A549 (cell line): ENCODE measurements around the gene RPL23. TPM values are rescaled to one million over a fixed set of nuclear protein-coding genes. Genes with fewer than 3 reads are reported as not detected.
A peak's percentile ranks its signal among the peaks of the same experiment; 100 is the strongest.

Experiments
- CBX2 ChIP-seq: fragments of 200-600 bp; sonication (generic); IDR thresholded peaks from 2 replicates; pipeline ENCODE4 v1.6.1; 2016; ENCODE audit warnings: low read depth, mild to moderate bottlenecking, borderline replicate concordance
- CBX8 ChIP-seq: fragments of 200-600 bp; sonication (generic); IDR thresholded peaks from 2 replicates; pipeline ENCODE4 v1.6.1; 2016
- CHD2 ChIP-seq: fragments of 150-350 bp; IDR thresholded peaks from 2 replicates; pipeline ENCODE4 v1.6.1; 2014; ENCODE audit warnings: low read length; ENCODE audit not compliant: partially characterized antibody
- CHD4 ChIP-seq: fragments of 200-600 bp; sonication (generic); IDR thresholded peaks from 2 replicates; pipeline ENCODE4 v1.6.1; 2016; ENCODE audit warnings: antibody characterized with exemption, mild to moderate bottlenecking, borderline replicate concordance
- EHF ChIP-seq: fragments of 250-450 bp; sonication (Bioruptor Pico); IDR thresholded peaks from 2 replicates; pipeline ENCODE4 v1.5.0; 2020; ENCODE audit warnings: mild to moderate bottlenecking
- EP300 ChIP-seq, 2 experiments: fragments of >200 bp; sonication (Bioruptor Twin); formaldehyde crosslinking; IDR thresholded peaks; 2 replicates in 1 of 2; 3 replicates in 1 of 2; pipeline ENCODE4 v1.6.1; 2016 to 2017
- FOSB ChIP-seq: fragments of 250-450 bp; sonication (Bioruptor Pico); IDR thresholded peaks from 2 replicates; pipeline ENCODE4 v1.5.0; 2020; ENCODE audit warnings: mild to moderate bottlenecking, moderate library complexity
- FOXS1 ChIP-seq: fragments of 250-450 bp; sonication (Bioruptor Pico); IDR thresholded peaks from 2 replicates; pipeline ENCODE4 v1.5.0; 2020; ENCODE audit warnings: mild to moderate bottlenecking, moderate library complexity
- HES2 ChIP-seq: fragments of >200 bp; sonication (Bioruptor Twin); formaldehyde crosslinking; IDR thresholded peaks from 2 replicates; pipeline ENCODE4 v1.6.1; 2016
- HOXA7 ChIP-seq: fragments of 250-450 bp; sonication (Bioruptor Pico); IDR thresholded peaks from 2 replicates; pipeline ENCODE4 v1.5.0; 2020; ENCODE audit warnings: mild to moderate bottlenecking, moderate library complexity
- HOXB13 ChIP-seq: fragments of 250-450 bp; sonication (Bioruptor Pico); IDR thresholded peaks from 2 replicates; pipeline ENCODE4 v1.5.0; 2020; ENCODE audit warnings: low read depth, mild to moderate bottlenecking, moderate library complexity
- HOXB5 ChIP-seq: fragments of 250-450 bp; sonication (Bioruptor Pico); IDR thresholded peaks from 2 replicates; pipeline ENCODE4 v1.5.0; 2020; ENCODE audit warnings: mild to moderate bottlenecking, moderate library complexity
- JUN ChIP-seq, 2 experiments: fragments of >200 bp; sonication (Bioruptor Twin); formaldehyde crosslinking; IDR thresholded peaks; 2 replicates in 1 of 2; 3 replicates in 1 of 2; pipeline ENCODE4 v1.6.1; 2016 to 2017
- JUNB ChIP-seq: fragments of >200 bp; sonication (Bioruptor Twin); formaldehyde crosslinking; IDR thresholded peaks from 2 replicates; pipeline ENCODE4 v1.6.1; 2016
- KDM1A ChIP-seq: fragments of 200-600 bp; sonication (generic); IDR thresholded peaks from 2 replicates; pipeline ENCODE4 v1.6.1; 2016; ENCODE audit warnings: low read depth, mild to moderate bottlenecking
- KDM5A ChIP-seq: fragments of 200-600 bp; sonication (generic); IDR thresholded peaks from 2 replicates; pipeline ENCODE4 v1.6.1; 2016; ENCODE audit warnings: antibody characterized with exemption, mild to moderate bottlenecking
- MAFK ChIP-seq: fragments of 450-650 bp; IDR thresholded peaks from 2 replicates; pipeline ENCODE4 v1.6.1; 2014; ENCODE audit not compliant: partially characterized antibody
- MAZ ChIP-seq: fragments of 150-350 bp; IDR thresholded peaks from 2 replicates; pipeline ENCODE4 v1.6.1; 2014; ENCODE audit warnings: antibody characterized with exemption, low read depth, low read length, borderline replicate concordance
- MYC ChIP-seq: IDR thresholded peaks from 2 replicates; pipeline ENCODE4 v1.6.1; 2012; ENCODE audit warnings: mild to moderate bottlenecking, inconsistent platforms, low read length, improper control_type of control experiment, borderline replicate concordance
- PHF8 ChIP-seq: fragments of 200-600 bp; sonication (generic); IDR thresholded peaks from 2 replicates; pipeline ENCODE4 v1.6.1; 2016; ENCODE audit warnings: low read depth, mild to moderate bottlenecking, antibody characterized with exemption, moderate library complexity, borderline replicate concordance
- POLR2A ChIP-seq: IDR thresholded peaks from 2 replicates; pipeline ENCODE4 v1.6.1; 2012; ENCODE audit warnings: mild to moderate bottlenecking, low read length
- POLR2AphosphoS2 ChIP-seq: conservative IDR thresholded peaks from 2 replicates; pipeline ENCODE4 v1.6.1; 2012; ENCODE audit warnings: low read length, improper control_type of control experiment, inconsistent platforms
- RAD21 ChIP-seq, 2 experiments: fragments of >200 bp in 1 of 2; sonication (Bioruptor Twin) in 1 of 2; formaldehyde crosslinking in 1 of 2; IDR thresholded peaks in 1 of 2; conservative IDR thresholded peaks in 1 of 2; 2 replicates in 1 of 2; 3 replicates in 1 of 2; pipeline ENCODE4 v1.6.1; 2012 to 2018; ENCODE audit warnings: inconsistent platforms in 1 of 2
- RARB ChIP-seq: fragments of 250-450 bp; sonication (Bioruptor Pico); IDR thresholded peaks from 2 replicates; pipeline ENCODE4 v1.8.0; 2021; ENCODE audit warnings: mild to moderate bottlenecking, moderate library complexity
- RFX5 ChIP-seq: fragments of 450-650 bp; IDR thresholded peaks from 2 replicates; pipeline ENCODE4 v1.7.1; 2014; ENCODE audit warnings: antibody characterized with exemption, mild to moderate bottlenecking, moderate library complexity
- TP53 ChIP-seq: fragments of 250-450 bp; sonication (Bioruptor Pico); IDR thresholded peaks from 2 replicates; pipeline ENCODE4 v1.5.0; 2021; ENCODE audit warnings: mild to moderate bottlenecking, moderate library complexity
- polyA plus RNA-seq, 4 experiments: library from polyadenylated mRNA; depleted of rRNA in 3 of 4; stranded (reverse); fragments of >200 nt; fragmentation: RNase III in 1 of 4; extraction: RNeasy Plus Mini Kit Qiagen cat#74134 plus additional on column Dnase treatment in 1 of 4; gene quantifications; 2 replicates in 3 of 4; 3 replicates in 1 of 4; pipeline ENCODE4 v1.2.3, GENCODE V29; 2011 to 2017
- TF ChIP-seq, protein P1 (sequence below): fragments of 250-450 bp; sonication (Bioruptor Pico); IDR thresholded peaks from 2 replicates; pipeline ENCODE4 v1.5.0; 2021; ENCODE audit warnings: mild to moderate bottlenecking, moderate library complexity, borderline replicate concordance
- TF ChIP-seq, protein P2 (sequence below): fragments of 450-650 bp; IDR thresholded peaks from 2 replicates; pipeline ENCODE4 v1.6.1; 2014; ENCODE audit warnings: antibody characterized with exemption
- TF ChIP-seq, protein P3 (sequence below): IDR thresholded peaks from 2 replicates; pipeline ENCODE4 v1.6.1; 2012; ENCODE audit warnings: low read depth, borderline replicate concordance

The RPL23 gene
- polyA plus RNA-seq, 2 of the 4 experiments (the other 2 are of a cell fraction) = 2,715 to 2,969 TPM

GRCh38 chr17:38853292-38854219, at the start of gene RPL23 (continued):
- TF ChIP-seq KDM5A (peak; percentile 82; the same call in 1 of the 2 replicates), RFX5 (0 out of 2 replicates have a peak, but pooled peaks have one; percentile 49), HOXA7 (CRISPR knock-in tag) (peak; percentile 89), PHF8 (peak; percentile 76), MYC (peak; percentile 98), MAFK (no peak), POLR2A (peak; percentile 97), HOXB13 (no peak), CHD2 (peak; percentile 96), FOSB (CRISPR knock-in tag) (peak; percentile 16), JUN (IDR thresholded peaks at IDR 0.05) (peak; percentile 99 to 100), CBX2 (no peak), KDM1A (no peak), CHD4 (no peak), MAZ (peak; percentile 73; the same call in 1 of the 2 replicates), RAD21 (conservative IDR thresholded peaks at IDR 0.05 in 1 of 2, IDR thresholded peaks at IDR 0.05 in 1 of 2) (peak in 1 of 2 experiments; percentile 10; a peak in 1 of 5 replicates), HOXB5 (no peak; the same call in 1 of the 2 replicates), EP300 (IDR thresholded peaks at IDR 0.05) (no peak), JUNB (no peak), TP53 (CRISPR knock-in tag) (peak; percentile 8; the same call in 1 of the 2 replicates), HES2 (no peak), POLR2AphosphoS2 (no peak; the same call in 1 of the 2 replicates), FOXS1 (0 out of 2 replicates have a peak, but pooled peaks have one; percentile 15), RARB (CRISPR knock-in tag) (peak; percentile 56; the same call in 1 of the 2 replicates), CBX8 (no peak), EHF (peak; percentile 64; the same call in 1 of the 2 replicates)
- TF ChIP-seq, protein P1, sequence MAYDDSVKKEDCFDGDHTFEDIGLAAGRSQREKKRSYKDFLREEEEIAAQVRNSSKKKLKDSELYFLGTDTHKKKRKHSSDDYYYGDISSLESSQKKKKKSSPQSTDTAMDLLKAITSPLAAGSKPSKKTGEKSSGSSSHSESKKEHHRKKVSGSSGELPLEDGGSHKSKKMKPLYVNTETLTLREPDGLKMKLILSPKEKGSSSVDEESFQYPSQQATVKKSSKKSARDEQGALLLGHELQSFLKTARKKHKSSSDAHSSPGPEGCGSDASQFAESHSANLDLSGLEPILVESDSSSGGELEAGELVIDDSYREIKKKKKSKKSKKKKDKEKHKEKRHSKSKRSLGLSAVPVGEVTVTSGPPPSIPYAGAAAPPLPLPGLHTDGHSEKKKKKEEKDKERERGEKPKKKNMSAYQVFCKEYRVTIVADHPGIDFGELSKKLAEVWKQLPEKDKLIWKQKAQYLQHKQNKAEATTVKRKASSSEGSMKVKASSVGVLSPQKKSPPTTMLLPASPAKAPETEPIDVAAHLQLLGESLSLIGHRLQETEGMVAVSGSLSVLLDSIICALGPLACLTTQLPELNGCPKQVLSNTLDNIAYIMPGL (CRISPR knock-in tag) = peak; percentile 76; the same call in 1 of the 2 replicates
- TF ChIP-seq, protein P2, sequence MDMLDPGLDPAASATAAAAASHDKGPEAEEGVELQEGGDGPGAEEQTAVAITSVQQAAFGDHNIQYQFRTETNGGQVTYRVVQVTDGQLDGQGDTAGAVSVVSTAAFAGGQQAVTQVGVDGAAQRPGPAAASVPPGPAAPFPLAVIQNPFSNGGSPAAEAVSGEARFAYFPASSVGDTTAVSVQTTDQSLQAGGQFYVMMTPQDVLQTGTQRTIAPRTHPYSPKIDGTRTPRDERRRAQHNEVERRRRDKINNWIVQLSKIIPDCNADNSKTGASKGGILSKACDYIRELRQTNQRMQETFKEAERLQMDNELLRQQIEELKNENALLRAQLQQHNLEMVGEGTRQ = peak; percentile 96
- TF ChIP-seq, protein P3, sequence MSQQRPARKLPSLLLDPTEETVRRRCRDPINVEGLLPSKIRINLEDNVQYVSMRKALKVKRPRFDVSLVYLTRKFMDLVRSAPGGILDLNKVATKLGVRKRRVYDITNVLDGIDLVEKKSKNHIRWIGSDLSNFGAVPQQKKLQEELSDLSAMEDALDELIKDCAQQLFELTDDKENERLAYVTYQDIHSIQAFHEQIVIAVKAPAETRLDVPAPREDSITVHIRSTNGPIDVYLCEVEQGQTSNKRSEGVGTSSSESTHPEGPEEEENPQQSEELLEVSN = no peak; the same call in 1 of the 2 replicates
